NCI-H345 treated with DMSO at 0.1 percent for 48 hours (cell line): ENCODE results near the gene SETD6.
"Not testable (repeated sequence)": the region's sequence is repeated elsewhere in the genome, so short reads cannot be mapped to it uniquely, and the experiment has no call there.

Experiments used
- DNase-seq: peaks from one replicate; lab custom pipeline; 2025; ENCODE audit not compliant: unreplicated experiment; lab: John Stamatoyannopoulos, UW

The SETD6 gene, protein sequence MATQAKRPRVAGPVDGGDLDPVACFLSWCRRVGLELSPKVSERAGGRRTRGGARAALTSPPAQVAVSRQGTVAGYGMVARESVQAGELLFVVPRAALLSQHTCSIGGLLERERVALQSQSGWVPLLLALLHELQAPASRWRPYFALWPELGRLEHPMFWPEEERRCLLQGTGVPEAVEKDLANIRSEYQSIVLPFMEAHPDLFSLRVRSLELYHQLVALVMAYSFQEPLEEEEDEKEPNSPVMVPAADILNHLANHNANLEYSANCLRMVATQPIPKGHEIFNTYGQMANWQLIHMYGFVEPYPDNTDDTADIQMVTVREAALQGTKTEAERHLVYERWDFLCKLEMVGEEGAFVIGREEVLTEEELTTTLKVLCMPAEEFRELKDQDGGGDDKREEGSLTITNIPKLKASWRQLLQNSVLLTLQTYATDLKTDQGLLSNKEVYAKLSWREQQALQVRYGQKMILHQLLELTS

DNA sequence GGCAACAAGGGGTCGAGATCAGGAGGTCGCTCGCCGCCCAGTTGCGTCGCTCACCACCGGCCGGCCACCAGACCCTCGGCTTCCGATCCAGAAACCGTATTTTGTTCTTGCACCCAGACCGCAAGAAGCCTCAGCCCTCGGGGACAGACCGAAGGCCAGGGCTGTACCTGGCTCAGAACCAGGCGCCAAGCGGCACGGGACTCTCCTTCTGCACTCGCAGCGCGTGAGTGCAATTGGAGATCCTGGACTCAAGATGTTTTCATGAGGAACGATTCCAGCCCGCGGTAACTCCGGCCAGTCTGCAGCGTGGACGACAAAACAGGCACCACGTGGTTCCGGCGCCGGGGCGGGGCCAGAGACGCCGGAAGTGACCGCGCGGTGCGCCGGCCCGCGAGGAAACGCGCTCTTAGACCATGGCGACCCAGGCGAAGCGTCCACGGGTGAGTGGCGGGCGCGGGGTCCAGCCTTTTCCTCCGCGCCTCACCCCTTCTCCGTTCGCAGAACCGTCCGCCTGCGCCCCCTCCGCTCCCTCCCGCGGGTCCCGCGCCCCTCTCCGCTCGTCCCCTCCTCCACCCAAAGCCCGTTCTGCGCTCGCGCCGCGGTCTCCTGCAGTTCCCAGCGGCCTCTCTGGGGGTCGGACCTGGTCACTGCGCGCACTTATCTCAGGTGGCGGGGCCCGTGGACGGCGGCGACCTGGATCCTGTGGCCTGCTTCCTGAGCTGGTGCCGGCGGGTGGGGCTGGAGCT is at the start of gene SETD6:
SETD6 (plus strand) TSS at position 393 of the 746 bp plus-strand sequence; CDS start at position 414, 21 bp downstream.
- DNase-seq: peak; percentile 51

DNA sequence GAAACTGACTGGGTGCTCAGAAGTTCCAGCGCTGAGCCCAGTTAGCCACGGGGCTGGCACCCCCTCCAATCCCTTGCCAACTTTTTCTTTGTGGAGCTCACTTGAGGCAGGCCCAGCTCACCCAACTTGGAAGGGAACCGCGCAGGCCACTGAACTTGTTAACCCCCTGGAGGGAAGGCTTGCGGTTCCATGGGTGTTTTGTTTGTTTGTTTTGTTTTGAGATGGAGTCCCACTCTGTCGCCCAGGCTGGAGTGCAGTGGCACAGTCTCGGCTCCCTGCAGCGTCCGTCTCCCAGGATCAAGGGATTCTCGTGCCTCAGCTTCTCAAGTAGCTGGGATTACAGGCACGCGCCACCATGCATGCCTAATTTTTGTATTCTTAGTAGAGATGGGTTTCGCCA is 49.5 kb upstream of the SETD6 start:
- DNase-seq: no peak

DNA sequence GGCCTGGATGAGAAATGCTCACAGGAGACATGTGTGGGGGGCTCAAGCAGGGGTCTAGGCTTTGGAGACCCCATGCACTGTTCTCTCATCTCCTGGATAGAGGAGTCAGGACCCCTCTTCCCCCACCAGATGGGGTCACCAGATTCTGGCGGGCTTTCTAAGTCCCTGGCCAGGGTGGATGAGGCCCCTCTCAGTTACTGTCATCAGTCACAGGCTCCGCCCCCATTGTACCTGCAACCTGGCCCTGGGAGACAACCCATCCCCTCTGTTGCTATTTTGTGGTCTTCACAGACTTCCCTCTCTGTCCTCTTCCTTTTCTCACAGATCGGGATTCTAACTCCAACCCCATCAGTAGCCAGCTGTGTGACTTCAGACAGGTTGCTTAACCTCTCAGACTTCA is 48.9 kb upstream of the SETD6 start:
- DNase-seq: no peak

DNA sequence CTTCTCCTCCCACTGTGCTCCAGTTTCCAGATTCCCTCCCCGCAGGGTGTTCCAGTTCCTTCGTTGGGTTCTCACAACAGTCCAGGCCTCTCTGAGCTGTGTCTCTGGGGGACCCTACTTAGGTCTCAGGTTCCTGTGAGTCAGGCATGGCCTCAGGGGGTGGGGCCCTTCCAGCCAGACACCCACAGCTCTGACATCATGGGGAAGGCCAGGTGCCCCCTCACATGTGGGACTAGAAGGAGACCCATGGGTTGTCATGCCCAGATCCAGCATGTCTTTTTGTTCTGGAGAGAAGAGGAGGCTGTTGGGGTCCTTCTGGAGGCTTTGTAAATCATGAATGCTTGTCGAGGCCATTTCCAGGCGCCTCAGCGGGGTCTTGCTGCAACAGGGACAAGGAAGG is 47.4 kb upstream of the SETD6 start:
- DNase-seq: no peak

DNA sequence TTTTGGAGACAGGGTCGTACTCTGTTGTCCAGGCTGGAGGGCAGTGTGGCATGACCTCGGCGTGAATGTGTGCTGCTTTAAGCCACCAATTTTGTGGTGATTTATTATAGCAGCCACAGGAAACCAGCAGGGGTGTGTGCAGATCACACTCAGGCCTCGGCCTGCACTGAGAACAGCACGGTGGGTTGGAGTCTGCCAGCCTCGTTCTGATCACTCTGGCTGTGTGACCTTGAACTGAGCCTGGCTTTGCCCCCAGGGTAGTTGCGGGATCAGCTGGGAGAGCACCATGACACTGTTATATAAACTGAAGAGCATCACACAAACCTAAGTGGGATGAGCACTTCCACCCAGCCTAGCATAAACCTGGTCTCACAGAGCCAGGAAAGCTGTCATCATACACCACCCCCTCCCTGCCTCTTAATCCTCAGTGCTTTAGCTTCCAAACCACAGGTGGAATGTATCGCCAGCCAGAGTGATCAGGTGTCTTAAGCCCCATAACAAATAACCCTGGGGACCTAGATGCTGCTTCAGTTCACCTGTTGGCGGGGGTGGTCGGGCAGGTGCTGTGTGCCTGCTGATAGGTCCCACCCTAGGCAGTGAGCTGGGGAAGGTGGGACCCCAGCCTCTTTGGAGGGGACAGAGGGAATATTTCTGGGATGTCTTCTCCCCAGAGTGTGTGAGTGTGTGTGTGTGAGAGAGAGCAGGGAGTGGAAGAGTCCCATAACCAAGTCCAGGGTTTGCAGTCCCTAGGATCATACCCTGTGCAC is 43.9 kb upstream of the SETD6 start:
- no peak for DNase-seq

DNA sequence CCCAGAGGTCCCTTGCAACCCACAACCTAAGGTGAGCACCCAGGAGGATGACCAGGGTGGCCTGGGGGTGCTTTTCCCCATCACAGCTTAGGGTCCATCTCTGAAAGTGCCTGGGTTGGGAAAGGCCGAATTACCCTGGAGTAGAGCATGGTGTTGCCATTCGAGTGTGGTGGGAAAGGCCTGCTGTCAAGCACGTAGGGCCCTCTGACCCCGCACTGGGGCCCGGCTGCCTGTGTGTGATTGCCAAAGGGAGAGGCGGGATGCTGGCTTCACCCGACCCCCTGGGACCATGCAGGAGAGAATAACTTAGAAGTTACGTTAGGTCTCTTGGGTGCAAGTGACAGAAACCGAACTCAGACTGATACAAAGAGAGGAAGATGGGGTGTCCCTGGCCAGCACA is 43.1 kb upstream of the SETD6 start:
- DNase-seq: no peak

DNA sequence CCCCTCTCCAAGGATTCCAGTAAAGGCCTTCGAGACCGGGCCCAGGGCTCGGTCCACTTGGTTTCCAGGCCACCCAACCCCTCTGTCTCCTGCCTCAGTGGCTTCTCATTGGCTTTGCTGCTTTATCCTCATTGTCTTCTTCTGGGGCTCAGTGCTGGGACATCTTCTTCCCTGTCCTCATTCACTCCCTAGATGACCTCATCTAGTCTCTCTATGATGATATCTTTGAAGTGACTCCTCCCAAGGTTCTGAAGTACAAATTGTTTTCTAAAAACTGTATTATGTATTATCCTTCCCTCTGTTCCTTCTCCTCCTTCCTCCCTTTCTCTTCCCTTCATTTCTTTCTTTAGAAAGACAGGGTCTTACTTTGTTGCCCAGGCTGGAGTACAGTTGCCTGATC is 42.5 kb upstream of the SETD6 start:
- DNase-seq: no peak

DNA sequence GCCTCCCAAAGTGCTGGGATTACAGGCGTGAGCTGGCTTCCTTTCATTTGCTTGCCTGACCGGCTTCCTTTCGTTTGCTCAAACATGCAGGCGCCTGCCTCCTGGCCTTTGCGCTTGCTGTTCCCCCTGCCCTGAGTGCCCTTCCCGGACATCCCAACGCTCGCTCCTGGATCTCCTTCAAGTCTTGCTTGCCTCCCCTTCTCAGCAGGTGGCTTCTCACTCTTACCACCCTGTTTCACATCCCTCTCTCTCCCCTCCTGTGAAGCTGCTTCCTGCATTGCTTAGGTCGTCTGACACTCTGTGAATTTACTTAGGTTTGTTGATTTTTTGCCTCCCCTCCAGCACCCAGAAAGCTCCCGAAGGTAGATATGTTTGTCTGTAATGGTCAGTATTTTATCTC is 41.0 kb upstream of the SETD6 start:
- no peak for DNase-seq

DNA sequence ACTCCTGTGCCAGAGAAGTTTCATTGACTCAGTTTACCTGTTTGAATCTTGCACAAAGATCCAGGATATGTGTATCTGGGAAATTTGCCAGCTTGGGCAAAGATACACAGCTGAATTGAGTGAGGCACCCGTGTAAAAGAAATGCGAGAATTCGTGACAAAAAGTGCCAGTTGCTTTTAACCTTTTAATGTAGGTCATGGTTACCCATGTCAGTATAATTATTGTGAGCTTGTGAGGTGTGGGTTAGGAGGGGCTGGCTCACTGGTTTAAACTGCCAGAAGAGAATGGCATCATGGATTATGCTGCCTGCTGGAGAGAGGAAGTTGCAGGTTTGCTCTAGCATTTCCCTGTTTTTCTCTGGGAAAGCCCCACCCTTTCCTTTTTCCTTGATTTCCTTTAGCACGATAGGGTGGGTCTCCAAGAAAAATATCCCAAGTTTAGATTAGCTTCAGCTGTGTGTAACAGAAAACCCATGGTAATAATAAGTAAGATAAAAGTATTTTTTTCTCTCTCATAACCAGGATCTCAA is 40.2 kb upstream of the SETD6 start:
- no peak for DNase-seq

DNA sequence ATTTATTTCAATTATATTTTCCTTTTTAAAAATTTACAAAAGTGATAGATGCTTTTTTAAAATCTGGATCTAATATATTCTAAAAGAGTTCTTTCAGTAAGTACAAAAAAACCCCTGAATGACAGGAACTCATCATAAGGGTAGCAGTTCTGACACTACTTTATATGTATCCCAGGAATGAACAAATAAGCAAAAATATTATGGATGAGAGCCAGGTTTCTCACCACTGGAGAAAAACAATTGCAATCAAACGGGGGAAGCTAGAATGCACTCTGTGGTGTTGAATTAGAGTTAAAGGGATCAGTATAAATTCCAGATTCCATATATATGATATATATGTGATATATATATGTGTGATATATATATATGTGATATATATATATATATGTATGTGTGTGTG is 38.5 kb upstream of the SETD6 start:
- no peak for DNase-seq

DNA sequence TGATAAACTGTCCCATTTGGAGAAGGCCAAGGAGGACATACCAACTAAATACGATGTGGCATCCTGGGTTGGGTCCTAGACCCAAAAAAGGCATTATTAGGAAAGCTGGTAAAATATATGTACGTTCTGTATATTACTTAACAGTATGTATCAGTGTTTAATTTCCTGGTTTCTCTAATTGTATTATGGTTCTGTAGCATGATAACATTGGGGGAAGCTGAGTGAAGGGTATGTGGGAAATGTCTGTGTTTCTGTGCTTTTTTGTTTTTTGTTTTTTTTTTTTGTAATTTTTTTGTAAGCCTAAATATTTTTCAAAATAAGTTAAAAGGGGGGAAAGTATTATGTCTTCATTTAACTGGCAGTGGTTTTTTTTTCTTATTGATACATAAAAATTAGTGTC is 36.9 kb upstream of the SETD6 start:
- no peak for DNase-seq

DNA sequence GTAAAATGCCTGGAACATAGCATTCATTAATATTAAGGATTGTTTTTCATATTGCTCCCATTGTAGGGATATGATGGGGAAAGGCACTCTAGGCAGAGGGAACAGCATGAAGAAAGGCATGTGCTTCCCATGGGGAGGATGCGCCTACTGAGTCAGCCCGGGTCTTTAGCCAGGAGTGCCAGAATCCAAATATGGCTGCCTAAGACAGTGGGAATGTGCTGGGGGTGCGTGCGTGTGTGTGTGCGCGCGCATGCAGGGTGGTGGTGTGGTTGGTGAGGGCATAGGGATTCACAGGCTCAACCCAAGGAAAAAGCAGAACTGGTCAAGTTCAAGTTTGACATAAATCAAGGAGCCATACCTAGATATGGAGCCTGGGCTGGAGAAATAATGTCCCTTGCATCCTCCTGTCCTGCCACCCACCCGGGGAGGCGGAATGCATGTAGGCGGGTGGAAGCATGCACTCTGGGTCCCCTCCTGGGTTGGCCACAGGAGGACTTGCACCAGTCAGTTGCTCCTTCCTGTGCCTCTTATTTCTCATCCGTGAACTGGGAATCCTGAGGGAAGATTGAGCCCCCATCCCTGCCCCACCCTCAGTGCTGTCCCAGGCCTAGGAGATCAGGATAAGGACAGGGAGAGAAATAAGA is 34.0 kb upstream of the SETD6 start:
- DNase-seq: no peak

DNA sequence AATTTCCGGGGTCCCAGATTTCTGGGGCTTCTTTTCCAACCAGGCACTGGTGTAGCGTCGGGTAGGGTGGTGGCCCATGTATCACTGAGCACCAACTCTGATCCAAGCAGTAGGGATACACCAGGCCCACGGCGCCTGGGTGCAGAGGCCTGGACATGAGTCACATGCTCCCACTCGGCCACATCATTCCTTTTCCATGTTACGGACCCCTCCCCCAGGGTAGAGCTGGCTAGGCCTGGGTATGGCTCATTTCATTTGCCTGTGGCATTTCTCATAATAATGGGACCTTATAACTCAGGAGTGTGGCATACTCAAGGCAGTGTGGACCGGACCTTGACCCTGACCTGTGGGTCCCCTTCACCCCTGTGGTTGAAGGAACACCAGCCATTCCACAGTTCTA is 33.4 kb upstream of the SETD6 start:
- DNase-seq: no peak

DNA sequence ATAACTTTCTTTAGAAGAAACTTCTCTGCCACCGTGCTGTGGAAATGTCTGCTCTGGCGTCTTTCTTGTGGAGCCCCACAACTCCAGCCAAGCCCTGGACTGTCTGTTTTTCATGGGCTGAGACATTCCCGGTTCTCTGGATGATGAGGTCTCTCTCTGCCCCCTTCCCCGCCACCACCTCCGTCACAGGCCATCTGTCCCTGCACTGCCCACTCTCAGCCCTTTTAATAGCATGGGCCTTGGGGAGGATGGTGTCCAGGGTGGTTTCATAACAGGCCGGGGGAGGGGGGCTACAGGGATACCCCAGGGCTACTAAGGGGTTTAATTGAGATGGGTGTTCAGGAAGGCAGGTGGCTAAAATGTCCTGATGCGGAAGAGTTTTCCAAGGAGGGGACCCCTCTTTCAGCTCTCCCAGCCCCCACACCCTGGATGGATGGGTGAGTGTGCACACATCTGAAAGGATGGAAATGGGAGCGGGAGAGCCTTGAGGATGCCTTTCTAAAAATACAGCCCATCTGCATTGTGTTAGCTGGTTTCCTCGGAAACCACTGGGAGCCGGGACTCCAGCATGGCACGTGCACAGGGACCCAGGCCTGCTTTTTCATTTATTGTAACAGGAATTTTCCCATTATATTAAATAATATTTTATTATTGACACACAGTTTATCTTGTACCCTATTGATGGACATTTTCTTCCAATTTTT is 30.0 kb upstream of the SETD6 start:
- no peak for DNase-seq

DNA sequence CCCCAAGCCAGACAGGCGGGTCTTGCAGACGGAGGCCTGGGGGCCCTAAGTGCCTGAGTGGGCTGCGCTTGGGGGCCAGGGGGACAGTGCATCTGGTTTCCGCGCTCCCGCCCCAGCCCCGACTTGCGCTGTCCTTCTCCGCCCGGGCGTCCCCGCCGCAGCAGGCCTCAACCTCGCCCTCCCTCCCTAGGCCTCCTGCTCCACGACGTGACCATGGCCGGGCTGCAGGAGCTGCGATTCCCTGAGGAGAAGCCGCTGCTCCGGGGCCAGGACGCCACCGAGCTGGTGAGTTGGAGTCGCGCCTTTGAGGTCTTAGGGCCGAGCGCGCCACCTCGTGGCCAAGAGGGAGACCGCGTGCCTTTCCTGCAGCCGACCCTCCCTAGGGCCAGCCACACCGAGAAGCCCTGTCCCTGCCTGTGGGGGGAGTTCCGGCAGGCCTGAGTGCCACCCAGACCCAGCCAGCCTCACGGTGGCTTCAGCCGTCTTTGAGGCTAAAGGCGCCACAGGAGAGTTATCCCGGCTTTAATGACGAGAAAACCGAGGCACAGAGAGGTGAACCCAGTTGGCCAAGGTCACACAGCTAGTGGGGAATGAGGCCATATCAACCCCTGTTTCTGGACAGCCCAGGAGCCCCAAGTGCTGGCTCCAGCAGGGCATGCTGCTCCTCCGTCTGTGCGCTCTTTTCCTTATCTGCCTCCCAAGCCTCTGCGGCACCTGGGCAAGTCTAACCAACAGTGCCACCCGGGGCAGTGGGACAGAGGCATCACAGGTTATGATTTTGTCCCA is 27.6 kb upstream of the SETD6 start:
- peak; percentile 45 for DNase-seq

DNA sequence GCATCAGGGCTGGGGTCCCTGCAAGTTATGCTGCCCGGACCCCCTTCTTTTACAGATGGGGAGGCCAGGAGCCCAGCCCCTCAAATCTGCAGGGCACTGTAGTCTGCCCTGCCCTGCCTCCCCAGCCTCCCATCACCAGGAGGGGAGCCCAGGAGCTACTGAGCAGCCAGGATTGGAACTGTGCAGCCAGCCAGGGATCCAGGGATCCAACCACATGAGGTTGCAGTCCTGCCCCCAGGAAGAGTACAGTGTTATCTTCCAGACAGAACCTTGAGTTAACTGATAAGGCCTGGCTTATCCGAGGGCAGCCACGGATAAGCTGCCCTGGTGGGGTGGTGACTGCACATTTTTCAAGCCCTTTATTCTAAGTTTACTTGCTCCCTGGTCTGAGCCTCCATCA is 26.8 kb upstream of the SETD6 start:
- DNase-seq: no peak

DNA sequence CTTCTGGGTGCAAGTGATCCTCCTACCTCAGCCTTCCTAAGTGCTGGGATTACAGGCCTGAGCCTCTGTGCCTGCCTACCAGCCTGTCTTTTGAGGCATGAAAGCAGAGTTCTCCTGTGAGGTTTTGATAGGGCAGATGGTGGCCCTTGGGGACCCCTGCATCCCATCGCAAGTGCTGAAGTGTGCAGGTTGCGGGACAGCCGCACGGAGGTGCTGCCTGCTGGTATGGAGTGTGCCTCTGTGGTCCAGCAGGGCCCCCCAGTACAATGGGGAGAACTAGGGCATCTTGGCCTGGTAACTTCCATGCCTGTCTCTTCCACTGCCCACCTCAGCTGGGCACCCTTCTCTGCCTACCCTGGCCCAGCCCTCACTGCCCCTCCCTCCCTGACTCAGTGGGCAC is 25.3 kb upstream of the SETD6 start:
- DNase-seq: no peak

DNA sequence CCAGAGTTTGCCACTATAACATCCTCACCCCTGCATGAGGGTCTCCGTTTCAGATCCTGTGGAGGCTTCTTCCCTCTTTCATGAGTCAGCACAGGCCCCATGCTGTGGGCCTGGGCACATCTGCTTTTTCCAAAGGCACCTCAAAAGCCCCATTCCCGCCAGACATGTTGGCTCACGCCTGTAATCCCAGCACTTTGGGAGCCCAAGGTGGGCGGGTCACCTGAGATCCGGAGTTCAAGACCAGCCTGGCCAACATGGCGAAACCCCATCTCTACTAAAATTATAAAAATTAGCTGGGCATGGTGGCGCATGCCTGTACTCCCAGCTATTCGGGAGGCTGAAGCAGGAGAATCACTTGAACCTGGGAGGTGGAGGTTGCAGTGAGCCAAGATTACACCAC is 24.8 kb upstream of the SETD6 start:
- not testable (repeated sequence) for DNase-seq

DNA sequence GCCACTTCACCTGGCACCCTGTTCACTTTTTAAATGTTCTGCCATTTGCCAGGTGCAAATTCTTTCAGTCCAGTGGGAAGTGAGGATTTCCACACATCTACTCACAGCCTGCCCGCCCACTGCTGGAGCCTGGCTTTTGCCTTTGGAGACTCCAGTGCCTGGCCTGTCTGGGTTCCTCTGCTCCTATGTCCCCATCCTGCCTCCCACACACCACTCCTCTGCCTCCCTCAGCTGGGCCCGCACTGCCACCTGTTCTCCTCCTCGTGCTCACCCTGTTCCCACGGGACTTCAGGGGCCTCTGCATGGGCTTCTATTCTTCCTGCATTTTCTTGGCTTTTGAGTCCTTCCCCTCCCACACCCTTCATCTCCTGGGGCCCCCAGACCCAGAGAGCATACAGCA is 23.3 kb upstream of the SETD6 start:
- DNase-seq: no peak

DNA sequence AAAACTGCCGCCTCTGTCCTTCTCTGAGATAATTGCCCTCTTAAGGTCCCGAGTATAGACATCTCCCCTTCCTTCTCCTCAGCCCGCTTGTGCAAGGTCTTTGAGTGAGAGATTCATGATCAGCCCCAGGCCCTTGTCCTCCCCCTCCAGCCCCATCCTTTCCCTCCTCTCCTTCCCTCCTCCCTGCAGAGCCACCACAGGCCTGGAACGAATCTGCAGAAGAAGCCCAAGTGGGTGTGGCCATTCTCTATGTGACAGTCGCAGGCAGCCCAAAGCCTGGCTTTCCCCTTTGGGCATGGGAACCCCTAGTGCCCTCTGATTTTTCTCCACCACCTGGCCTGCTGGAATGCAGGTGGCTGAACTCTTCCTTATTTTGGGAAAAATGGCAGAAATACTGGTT is 22.6 kb upstream of the SETD6 start:
- DNase-seq: no peak
